GM18502 (cell line): ENCODE results near the gene CDC42BPA.
"Not testable (repeated sequence)": the region's sequence is repeated elsewhere in the genome, so short reads cannot be mapped to it uniquely, and the experiment has no call there.

Experiments
- ATAC-seq: cut with Tn5 transposase; IDR thresholded peaks from one replicate; pipeline ENCODE4 v1.9.1; 2021; ENCODE audit warnings: mild to moderate bottlenecking; ENCODE audit not compliant: unreplicated experiment, poor library complexity

The CDC42BPA gene

GRCh38 chr1:227155004-227155403 is 163.3 kb downstream of the CDC42BPA start:
- no peak for ATAC-seq

GRCh38 chr1:227152525-227152924 is 165.8 kb downstream of the CDC42BPA start:
- ATAC-seq: no peak

- no peak for ATAC-seq
These were observed 177.9 kb downstream of the CDC42BPA start for GRCh38 chr1:227140376-227140775.

GRCh38 chr1:227136210-227136820 is 182.0 kb downstream of the CDC42BPA start:
- ATAC-seq: no peak

GRCh38 chr1:227134686-227135314 is 183.5 kb downstream of the CDC42BPA start:
- ATAC-seq: no peak

GRCh38 chr1:227132695-227133094 is 185.6 kb downstream of the CDC42BPA start:
- not testable (repeated sequence) for ATAC-seq

GRCh38 chr1:227131193-227131592 is 187.1 kb downstream of the CDC42BPA start:
- ATAC-seq: no peak

GRCh38 chr1:227127891-227128290 is 190.4 kb downstream of the CDC42BPA start:
- peak; percentile 58 for ATAC-seq

- ATAC-seq: no peak
These were observed 192.3 kb downstream of the CDC42BPA start for GRCh38 chr1:227125929-227126545.

- no peak for ATAC-seq
These were observed 193.8 kb downstream of the CDC42BPA start for GRCh38 chr1:227124473-227124872.

- no peak for ATAC-seq
These were observed 197.5 kb downstream of the CDC42BPA start for GRCh38 chr1:227120826-227121225.

- no peak for ATAC-seq
These were observed 205.8 kb downstream of the CDC42BPA start for GRCh38 chr1:227112538-227112937.

- ATAC-seq: no peak
These were observed 206.5 kb downstream of the CDC42BPA start for GRCh38 chr1:227111782-227112181.

GRCh38 chr1:227105291-227105690 is 213.0 kb downstream of the CDC42BPA start:
- ATAC-seq: not testable (repeated sequence)

GRCh38 chr1:227102056-227102455 is 216.2 kb downstream of the CDC42BPA start:
- no peak for ATAC-seq

- no peak for ATAC-seq
These were observed 223.9 kb downstream of the CDC42BPA start for GRCh38 chr1:227094249-227094966.

- ATAC-seq: no peak
These were observed 225.0 kb downstream of the CDC42BPA start for GRCh38 chr1:227093309-227093708.

- no peak for ATAC-seq
These were observed 226.2 kb downstream of the CDC42BPA start for GRCh38 chr1:227092069-227092468.

- no peak for ATAC-seq
These were observed 231.7 kb downstream of the CDC42BPA start for GRCh38 chr1:227086636-227087035.

GRCh38 chr1:227082999-227083746 is 235.1 kb downstream of the CDC42BPA start:
- no peak for ATAC-seq
